Skin epidermis (tissue), 12 donors: ENCODE data around the gene SELENON.
A peak's percentile ranks its signal among the peaks of the same experiment; 100 is the strongest.

Source experiments
- H3K27ac ChIP-seq, 21 experiments: fragments of 200-600 bp; sonication (generic) in 11 of 21; one replicate each; pipeline ENCODE4 v1.5.0; 2020; ENCODE audit warnings: mild to moderate bottlenecking in 3 of 21, inconsistent platforms in 2 of 21, moderate library complexity in 2 of 21
- H3K4me3 ChIP-seq, 7 experiments: fragments of 200-600 bp; sonication (generic) in 2 of 7; one replicate each; pipeline ENCODE4 v1.5.0; 2020; ENCODE audit warnings: inconsistent platforms in 2 of 7, mild to moderate bottlenecking in 2 of 7, moderate library complexity in 1 of 7

The SELENON gene, protein sequence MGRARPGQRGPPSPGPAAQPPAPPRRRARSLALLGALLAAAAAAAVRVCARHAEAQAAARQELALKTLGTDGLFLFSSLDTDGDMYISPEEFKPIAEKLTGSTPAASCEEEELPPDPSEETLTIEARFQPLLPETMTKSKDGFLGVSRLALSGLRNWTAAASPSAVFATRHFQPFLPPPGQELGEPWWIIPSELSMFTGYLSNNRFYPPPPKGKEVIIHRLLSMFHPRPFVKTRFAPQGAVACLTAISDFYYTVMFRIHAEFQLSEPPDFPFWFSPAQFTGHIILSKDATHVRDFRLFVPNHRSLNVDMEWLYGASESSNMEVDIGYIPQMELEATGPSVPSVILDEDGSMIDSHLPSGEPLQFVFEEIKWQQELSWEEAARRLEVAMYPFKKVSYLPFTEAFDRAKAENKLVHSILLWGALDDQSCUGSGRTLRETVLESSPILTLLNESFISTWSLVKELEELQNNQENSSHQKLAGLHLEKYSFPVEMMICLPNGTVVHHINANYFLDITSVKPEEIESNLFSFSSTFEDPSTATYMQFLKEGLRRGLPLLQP

DNA sequence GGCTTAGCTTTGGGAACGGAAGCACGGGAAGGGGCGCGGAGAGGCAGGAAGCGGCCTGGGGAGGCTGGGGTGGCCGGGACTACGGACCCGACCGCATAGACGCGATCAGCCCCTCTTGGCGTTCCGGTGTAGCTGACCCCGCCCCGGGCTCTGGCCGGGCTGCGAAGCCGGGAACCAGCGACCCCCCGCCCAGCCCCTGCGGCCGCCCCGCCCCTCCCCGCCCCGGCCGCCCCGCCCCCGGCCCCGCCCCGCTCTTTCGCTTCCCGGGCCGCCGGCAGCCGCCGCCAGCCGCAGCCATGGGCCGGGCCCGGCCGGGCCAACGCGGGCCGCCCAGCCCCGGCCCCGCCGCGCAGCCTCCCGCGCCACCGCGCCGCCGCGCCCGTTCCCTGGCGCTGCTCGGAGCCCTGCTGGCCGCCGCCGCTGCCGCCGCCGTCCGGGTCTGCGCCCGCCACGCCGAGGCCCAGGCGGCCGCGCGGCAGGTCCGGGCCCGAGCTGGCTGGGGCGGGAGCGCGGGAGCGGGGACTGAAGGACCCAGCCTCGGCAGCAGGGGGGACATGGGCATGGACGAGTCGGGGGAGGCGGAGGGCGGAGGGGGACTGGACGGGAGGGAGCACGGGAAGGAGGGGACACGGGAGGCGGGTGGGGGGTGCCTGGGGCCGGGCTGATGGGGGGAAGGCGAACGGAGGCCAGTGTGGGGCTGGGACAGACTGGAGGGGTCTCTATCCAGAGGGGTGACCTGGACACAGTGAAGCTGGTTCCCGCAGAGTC lies at the start of gene SELENON:
Gene SELENON, plus strand, starts transcription at position 259 of the 768 bp plus-strand sequence. Its CDS starts 38 bp downstream, at position 297.
- Histone ChIP-seq H3K4me3 (peak within 1 kb of the TSS; percentile 44 to 69 (median 56)), H3K27ac (peak within 1 kb of the TSS; percentile 42 to 92 (median 83))

DNA sequence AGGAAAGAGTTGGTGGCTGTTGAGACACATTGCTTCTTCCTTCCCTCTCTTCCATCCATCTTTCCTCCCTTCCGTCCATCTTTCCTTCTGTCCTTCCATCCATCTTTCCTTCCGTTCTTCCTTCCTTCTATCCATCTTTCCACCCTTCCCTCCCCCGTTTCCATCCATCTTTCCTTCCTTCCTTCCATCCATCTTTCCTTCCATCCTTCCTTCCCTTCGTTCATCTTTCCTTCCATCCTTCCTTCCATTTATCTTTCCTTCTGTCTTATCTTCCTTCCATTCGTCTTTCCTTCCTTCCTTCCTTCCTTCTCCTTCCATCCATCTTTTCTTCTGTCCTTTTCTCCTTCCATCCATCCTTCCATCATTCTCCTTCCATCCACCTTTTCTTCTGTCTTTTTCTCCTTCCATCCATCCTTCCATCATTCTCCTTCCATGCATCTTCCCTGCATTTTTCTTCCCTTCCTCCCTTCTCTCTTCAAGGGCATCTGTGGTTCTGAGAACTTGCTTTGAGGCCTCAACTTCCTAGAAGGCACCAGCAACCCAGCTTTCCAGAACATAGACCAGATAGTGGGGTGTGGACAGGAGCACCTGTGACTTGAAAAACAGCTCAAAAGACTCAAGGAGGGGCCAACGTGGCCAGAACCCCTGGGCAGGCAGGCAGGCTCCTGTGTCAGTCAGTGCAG lies 48.9 kb upstream of the SELENON start:
- Histone ChIP-seq H3K27ac (no peak overlapping the region), H3K4me3 (no peak overlapping the region)

DNA sequence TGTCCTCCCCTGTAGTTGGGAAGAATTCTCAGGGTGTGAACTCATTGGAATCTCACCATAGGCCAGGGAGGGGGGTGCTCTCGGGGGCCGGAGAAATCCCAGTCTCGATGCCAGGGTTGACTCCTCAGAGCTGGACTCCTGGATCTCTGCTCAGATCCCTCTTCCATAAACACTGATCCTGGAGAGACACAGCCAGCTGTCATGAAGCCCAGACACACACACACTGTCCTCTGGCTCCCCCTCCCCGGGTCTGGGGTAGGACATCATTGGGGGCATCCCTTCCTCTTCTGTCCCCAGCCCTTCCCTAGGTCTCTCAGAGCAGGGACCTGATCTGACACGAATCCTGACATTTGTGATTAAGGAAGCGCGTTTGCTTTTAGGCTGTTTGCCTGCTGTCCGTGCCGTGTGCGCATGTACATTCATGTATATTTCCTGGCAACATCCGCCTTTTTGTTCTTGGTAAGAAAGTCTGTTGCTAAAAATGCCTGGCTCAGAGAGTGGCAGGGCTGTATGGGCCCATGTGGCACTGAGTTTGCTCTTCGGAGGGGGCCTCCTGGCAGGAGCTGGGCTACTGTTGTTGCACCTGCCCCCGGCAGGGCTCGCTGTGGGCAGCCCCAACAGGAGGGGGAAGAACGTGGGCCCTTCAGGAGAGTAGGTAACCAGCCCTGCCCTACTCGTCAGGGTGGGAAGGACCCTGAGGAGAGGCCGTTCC lies 45.4 kb upstream of the SELENON start:
- Histone ChIP-seq H3K4me3 (no peak overlapping the region), H3K27ac (no peak overlapping the region)

DNA sequence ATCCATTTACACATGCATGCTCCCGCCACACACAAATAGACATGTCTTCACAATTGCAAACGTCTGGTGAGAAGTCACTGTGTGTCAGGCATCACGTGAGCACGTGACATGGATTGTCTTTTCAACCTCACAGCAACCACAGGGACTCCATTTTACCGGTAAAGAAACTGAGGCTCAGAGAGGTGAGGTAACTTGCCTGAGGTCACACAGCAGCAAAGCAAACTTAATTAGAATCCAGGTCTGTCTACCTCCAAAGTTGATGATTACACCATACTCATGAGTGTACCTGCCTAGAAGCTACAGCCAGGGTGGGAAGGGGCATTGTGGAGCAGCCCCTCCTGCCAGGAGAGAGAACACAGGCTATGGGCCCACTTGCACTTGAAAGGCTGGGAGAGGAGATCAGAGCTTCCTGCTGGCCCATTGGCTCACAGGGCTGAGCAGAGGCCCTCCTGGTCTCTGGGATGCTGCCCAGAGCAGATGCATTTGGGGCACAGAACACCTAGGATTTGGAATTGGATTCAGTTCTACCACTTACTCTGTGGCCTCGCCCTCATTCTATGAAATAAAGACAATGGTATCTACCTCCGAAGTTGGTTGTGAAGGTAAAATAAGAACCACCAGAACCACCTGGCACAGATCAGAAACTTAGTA lies 44.4 kb upstream of the SELENON start:
- no peak overlapping the region for H3K27ac ChIP-seq
- no peak overlapping the region for H3K4me3 ChIP-seq

DNA sequence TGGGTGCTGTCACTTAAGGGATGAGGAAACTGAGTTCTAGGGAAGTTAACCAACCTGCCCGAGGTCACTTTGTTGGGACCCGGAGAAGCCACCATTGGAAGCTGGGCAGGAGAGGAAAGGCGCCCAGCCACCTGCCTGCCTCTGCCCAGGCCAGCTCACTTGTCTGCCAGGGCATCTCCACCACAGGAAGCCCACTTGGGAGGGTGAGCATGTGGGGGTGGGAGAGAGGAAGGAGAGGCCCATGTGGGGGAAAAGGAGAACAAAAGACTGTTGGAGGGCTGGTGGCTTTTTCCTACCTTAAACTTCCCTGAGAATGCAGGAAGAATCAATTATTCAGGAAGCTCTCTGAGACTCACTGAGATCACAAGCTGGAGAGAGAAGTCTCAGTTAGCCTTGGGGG lies 43.8 kb upstream of the SELENON start:
- Histone ChIP-seq H3K4me3 (no peak overlapping the region), H3K27ac (no peak overlapping the region)

DNA sequence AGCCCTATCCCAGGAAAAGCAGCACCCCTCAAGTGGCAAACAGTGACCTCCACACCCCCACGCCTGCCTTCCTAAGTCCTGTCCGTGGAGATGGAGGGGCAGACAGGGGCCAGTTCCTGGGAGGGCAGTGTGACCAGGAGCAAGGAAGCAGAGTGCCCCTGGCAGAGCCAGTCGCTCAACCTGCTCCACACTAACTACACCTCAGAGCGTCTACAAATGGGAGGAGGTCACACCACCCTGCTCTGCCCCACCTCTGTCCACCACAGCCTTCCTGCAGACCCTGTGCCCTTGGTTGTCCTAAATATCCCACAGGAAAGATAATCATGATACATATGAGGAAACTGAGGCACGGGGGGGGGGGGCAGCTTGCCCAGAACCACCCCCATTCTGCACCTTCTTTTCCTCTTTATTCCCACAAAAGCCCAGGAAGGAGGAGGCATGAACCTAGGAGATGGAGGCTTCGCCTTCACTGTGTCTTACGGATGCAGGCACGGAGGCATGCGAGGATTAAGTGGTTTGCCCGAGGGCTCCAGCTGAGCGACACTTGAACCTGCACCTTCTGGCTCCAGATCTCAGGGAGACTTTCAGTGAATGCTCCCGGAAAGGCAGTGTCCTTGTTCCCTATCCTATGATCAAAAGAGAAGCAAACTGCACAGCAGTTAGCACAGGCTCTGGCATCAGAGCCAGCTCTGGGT lies 42.7 kb upstream of the SELENON start:
- Histone ChIP-seq H3K4me3 (no peak overlapping the region), H3K27ac (no peak overlapping the region)

DNA sequence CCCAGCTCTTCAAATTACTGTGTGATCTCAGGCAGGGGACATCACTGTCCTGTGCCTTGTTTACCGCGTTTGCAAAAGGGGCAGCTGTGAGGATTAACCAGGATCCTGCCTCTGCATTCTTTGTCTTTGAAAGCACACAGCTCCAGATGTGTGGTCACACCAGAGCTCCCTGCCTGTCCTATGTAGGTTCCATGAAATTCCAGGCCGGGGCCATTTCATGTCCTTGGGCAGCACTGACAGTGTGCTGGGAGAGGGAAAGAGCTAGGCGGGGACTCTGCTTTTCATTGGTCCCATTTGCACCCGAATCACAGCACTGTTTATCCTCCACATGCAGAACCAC lies 42.2 kb upstream of the SELENON start:
- Histone ChIP-seq H3K4me3 (no peak overlapping the region), H3K27ac (no peak overlapping the region)

DNA sequence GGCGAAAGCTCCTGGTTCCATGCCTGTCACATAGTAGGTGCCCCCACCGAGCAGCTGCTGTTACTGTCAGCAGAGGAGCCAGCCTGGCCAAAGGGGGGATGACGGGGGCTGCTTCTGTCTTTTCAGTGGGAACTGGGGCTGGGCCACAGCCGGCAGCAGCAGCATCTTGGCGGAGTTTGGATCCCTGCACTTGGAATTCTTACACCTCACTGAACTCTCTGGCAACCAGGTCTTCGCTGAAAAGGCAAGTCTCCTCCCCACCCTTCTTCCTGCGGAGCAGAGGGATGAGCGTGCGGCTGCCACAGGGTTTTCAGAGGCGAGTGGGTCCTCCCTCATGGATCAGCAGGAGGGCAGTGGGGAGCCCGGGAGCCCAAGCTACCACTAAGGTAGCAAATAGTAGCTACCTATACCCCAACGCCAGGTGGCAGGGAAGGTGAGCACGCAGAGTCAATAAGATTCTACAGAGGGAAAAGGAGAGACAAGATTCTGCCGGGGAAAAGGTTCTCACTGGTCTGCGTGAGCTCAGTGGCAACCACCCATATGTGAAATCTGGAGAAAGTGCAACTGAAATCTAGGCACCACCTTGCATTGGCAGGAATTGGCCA lies 41.4 kb upstream of the SELENON start:
- no peak overlapping the region for H3K4me3 ChIP-seq
- no peak overlapping the region for H3K27ac ChIP-seq

DNA sequence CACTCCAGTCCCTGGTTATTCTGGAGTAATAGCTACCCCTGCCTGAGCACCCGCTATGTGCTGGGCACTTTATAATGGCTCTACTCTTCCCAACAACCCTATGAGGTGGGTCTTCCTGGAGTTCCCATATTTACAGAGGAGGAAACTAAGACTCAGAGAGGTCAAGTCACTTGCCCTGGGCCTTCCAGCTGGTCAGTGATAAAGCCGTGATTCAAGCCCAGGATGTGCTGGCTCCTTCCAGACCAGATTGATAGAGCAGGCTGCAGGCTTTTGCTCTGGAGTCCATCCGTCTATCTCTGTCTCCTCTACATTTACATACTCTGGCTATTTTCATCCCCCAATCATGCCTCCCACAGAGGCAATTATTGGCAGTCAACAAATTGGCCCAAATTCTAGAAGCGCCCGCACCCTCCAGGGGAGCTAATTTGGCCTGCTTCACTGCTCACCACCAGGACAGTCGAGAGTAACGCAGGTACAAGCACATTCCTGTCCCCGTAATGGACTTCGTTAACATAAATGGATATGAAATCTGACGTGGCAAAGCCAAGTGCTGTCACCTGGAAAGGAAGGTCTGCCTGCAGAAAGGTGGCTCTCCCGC lies 39.8 kb upstream of the SELENON start:
- H3K4me3 ChIP-seq, result no peak overlapping the region
- no peak overlapping the region for H3K27ac ChIP-seq

DNA sequence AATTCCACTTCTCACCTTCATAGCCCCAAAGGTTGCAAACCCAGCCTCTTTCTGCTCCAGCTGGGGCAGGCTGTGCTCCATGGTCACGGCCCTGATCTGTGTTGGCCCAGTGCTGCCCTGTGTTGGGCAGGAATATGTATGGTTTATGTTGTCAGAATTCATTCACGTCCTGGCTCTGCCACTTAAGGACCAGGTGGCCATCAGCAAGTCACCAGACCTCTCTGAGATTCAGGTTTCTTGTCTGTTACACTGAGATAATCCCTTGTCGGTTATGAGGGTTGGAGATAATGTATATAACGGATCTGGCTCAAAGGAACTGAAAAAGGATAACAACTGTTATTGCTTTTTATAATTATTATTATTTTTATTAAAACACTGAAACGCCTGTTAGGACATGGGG lies 39.1 kb upstream of the SELENON start:
- Histone ChIP-seq H3K27ac (no peak overlapping the region), H3K4me3 (no peak overlapping the region)

DNA sequence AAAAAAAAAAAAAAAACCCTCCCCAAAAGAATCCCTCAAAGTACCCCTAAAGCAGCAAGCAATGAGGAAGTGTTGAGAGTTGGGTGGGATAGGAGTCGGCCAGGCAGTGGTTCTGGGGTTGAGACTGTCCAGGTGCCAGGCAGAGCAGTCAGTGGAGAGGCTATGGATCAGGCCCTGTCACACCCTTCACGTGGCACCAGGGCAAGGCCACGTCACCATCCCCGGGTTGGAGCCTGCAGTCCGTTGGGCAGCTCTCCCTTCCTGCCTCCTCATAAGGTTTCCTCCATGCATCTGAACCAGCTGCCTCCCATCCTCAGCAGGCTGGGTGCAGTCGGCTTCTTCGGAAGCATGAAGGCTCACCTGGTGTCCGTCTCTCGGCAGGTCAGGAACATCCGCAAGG lies 36.5 kb upstream of the SELENON start:
- Histone ChIP-seq H3K4me3 (no peak overlapping the region), H3K27ac (no peak overlapping the region)

DNA sequence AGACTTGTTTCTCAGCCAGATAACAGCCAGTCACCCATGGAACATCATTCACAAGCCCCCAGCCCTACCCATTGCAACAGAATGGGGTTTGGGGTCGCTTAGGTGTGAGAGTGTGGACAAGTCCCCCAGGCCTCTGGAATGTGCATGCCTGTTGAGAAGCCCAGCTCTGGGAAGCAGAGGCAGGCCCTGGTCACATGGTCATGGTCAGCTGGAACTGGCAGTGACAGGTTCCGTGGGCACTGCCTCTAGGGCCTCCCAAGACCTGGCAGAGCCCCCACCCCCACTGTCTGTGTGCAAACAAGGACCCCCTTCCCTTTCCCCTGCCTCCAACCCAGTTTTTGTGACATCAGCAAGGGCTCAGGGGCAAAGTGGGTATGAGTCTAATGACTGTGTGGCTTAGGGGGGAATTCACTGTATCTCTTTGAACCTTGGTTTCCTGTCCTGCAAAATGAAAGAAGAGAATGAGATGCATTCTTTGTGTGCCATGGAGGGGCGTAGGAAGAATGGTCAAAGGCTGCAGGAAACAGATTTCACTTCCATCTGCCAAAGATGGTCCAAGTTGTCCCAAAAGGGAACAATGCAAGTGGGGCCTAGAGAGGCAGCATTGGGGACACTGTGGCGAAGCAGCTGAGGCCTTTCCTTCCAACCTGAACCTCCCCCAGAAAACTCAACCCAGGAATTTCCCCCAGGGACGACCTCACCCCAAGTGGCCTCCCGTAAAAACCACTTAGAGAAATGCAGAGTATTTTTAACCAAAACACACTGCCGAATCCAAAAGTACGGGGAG lies 34.7 kb upstream of the SELENON start:
- H3K27ac ChIP-seq, result peak overlapping the region in 11 of 21 experiments; percentile 16 to 72 (median 41)

DNA sequence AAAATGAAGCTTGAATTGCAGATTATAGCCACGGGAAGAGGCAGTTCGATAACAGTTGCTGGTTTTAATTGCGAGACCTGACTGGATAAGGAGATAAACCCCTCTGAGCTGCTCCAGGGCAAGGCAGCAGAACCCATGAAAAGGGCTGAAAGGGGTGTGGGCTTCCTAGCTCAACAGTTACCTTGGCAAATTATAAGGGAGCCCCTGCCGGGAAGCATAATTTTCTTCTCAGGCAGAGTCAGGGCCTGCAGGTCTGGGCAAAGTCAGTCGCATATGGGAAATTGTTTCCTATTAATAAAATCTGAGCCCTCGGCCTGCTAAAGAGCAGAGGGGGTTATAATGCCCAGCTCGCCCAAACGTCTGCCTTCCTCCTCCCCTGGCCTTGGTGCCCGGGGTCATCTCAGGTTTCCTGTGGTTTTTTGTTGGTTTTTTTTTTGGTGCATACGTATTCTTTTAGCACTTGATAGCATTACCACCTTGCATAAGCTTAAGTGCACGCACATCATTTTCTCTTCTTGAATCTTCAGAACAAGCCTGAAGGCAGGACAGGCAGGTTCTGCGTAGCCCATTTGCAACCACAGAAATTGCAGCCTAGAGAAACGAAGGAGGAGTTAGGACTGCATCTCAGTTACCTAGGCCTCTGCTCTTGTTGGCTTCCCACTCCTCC lies 33.9 kb upstream of the SELENON start:
- peak overlapping the region in 11 of 21 experiments; percentile 16 to 72 (median 49) for H3K27ac ChIP-seq
- H3K4me3 ChIP-seq, result no peak overlapping the region

More for the DNA sequence above, 34.7 kb upstream of the SELENON start:
- H3K4me3 ChIP-seq, result no peak overlapping the region

DNA sequence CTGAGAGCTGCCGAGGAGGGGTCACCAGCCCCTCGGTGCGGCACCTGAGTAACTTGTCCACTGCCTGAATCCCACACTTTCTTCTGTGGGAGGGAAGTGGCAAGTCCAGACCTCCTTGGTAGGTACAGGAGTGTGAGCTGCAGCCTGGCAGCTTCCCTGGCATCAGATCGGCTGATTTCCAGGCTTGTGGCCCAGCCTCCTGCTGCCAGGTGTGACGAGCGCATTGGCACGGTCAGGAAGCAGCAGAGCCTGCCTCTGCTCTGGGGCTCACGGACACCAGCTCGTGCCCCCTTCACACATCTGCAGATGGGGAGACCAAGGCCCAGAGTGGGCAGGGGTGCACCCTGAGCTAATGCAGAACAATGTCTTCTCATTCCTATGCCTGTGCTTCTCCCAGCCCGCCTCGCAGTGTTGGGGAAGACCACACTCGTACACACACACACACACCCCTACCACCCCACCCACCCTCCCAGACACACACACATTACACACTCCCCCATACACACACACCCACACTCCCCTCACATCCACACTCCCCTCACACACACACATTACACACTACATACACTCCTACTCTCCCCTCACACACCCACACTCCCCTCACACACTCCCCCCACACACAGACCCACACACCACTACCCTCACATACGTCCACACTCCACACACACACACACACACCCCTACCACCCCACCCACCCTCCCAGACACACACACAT lies 33.1 kb upstream of the SELENON start:
- peak overlapping the region in 6 of 21 experiments; percentile 46 to 72 (median 50) for H3K27ac ChIP-seq

DNA sequence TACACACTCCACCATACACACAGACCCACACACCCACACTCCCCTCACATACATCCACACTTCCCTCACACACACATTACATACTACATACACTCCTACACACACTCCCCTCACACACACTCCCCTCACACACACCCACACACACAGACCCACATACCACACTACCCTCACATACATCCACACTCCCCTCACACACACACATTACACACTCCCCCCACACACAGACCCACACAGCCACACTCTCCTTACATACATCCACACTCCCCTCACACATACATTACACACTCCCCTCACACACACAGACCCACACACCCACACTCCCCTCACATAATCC lies 32.6 kb upstream of the SELENON start:
- H3K27ac ChIP-seq, result no peak overlapping the region

More for the DNA sequence above, 33.1 kb upstream of the SELENON start:
- H3K4me3 ChIP-seq, result no peak overlapping the region

DNA sequence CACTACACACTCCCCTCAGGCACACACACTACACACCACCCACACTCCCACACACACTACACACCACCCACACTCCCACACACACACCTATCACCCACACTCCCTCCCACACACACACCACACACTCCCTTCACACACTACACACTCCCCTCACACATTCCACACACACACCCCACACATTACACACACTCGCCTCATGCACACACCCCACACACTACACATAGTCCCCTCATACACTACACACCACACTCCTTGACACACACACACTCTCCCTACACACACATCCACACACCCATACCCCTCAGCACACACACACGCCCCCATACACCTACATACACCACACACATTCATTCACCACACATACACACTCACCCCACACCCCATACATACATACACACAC lies 31.0 kb upstream of the SELENON start:
- Histone ChIP-seq H3K4me3 (no peak overlapping the region), H3K27ac (no peak overlapping the region)

More for the DNA sequence above, 32.6 kb upstream of the SELENON start:
- no peak overlapping the region for H3K4me3 ChIP-seq
